GM21390 (cell line): ENCODE data around the gene CCDC142.

Source experiments
- ATAC-seq: cut with Tn5 transposase; IDR thresholded peaks from one replicate; pipeline ENCODE4 v1.9.1; 2021; ENCODE audit not compliant: unreplicated experiment

The CCDC142 gene, protein sequence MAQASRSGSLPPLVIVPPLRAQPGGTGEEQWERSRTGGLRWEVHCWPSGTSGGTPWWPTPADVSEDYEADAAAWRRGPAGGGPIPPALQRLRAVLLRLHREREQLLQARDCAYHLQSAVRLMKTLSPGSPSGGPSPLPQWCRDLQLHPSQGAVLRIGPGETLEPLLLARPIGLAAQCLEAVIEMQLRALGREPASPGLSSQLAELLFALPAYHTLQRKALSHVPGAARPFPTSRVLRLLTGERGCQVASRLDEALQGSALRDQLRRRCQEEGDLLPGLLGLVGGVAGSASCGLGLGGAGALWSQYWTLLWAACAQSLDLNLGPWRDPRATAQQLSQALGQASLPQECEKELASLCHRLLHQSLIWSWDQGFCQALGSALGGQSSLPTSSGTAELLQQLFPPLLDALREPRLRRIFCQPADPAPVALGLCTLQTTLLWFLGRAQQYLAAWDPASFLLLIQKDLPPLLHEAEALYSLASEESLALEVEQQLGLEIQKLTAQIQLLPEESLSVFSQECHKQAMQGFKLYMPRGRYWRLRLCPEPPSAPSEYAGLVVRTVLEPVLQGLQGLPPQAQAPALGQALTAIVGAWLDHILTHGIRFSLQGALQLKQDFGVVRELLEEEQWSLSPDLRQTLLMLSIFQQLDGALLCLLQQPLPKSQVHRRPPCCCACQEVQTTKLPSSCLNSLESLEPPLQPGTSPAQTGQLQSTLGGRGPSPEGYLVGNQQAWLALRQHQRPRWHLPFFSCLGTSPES

DNA sequence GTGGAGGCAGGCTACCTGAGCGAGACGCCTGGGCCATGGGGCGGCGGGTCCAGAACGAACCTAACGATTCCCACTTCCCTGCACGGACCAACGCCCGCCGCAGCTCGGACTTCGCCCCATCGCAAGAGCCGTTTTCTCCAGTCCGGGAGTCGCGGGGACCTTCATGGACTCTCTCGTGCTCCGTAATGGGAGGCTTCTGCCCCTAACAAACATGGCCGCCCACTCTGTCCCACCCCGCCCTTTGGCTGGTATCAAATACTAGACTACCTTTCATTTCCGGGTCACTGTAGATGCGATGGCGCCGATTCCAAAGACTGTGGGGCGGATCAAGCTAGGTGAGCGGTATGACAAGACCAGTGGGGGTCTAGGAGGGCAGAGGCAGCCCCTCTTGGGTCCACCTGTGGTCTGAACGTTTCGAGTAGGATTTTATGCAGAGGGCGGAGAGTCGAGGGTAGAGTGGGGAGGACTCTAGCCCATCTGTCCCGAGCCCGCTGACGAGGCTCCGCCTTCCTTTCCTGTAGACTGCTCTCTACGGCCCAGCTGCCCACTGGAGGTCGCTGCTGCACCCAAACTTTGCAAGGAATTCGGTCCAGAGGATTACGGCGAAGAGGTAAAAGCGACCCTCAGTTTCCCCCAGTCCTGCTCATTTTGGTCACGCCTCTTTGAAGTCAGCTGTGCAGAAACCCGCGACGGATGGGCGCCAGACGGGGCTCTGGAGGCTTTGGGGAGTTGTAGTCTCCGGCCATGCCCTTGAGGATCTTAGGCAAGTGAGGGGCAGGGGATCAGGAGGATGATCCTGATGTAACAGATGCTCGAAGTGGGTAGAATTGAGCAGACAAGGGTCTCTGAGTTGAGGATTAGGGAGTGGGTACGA, at the start of gene CCDC142, which contains the start of gene TTC31:
CCDC142 (minus strand) TSS at position 198 of the 874 bp plus-strand sequence; CDS start at position 37, 161 bp downstream.
TTC31 (plus strand) TSS at position 281 of the 874 bp plus-strand sequence; CDS start at position 296, 15 bp downstream.
- ATAC-seq: peak; percentile 88

DNA sequence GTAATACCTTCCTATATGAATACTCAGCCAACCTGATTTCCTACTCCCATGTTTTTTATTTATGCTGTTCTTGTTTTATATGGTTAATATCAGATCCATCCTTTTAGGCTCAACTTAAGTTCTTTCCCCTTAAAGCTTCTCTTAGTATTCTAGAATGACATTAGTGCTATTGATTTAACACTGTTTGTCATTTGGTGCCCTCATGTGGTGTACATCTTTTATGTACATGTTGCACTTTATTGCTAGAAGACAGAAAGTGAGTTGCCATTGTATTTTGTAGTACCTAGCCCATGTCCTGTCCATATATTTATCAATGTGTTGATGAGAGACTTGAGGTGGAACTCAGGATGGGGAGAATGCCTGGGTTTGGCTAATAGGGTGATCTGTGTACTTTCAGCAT, 49.4 kb upstream of the CCDC142 start:
- no peak for ATAC-seq

DNA sequence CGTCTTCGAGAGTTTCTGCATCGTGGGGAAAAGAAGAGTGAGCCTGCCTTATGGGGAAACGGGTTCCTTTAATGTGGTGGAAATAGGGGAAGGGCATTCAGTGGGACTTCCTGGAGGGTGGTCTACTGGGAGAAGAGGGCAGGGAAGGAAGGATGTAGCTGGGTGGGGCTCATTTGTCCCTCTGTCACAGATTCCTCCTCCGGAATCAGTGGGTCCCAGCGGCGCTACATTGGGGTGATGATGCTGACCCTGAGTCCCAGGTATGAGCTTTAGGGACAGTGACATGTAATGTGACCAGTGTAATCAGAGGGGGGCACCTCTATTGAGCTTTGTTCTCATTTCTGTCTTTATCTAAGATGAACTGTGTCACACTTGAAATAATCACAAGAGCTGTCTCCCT, 48.9 kb upstream of the CCDC142 start:
- ATAC-seq: no peak

DNA sequence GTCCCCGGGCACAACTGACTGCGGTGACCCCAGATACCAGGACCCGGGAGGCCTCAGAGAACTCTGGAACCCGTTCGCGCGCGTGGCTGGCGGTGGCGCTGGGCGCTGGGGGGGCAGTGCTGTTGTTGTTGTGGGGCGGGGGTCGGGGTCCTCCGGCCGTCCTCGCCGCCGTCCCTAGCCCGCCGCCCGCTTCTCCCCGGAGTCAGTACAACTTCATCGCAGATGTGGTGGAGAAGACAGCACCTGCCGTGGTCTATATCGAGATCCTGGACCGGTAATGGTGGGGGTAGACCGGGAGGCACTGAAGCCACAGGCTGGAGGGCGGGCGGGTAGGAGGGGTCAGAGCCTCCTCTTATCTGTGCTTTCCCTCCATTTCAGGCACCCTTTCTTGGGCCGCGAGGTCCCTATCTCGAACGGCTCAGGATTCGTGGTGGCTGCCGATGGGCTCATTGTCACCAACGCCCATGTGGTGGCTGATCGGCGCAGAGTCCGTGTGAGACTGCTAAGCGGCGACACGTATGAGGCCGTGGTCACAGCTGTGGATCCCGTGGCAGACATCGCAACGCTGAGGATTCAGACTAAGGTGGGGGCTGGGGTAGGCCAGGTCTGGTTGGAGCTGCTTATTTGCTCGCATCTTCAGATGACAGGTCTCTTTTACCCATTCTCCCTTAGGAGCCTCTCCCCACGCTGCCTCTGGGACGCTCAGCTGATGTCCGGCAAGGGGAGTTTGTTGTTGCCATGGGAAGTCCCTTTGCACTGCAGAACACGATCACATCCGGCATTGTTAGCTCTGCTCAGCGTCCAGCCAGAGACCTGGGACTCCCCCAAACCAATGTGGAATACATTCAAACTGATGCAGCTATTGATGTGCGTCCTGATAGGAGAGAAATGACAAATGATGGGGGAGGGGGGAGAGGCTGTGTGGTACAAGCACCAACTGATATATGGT, 47.7 kb upstream of the CCDC142 start:
- no peak for ATAC-seq

DNA sequence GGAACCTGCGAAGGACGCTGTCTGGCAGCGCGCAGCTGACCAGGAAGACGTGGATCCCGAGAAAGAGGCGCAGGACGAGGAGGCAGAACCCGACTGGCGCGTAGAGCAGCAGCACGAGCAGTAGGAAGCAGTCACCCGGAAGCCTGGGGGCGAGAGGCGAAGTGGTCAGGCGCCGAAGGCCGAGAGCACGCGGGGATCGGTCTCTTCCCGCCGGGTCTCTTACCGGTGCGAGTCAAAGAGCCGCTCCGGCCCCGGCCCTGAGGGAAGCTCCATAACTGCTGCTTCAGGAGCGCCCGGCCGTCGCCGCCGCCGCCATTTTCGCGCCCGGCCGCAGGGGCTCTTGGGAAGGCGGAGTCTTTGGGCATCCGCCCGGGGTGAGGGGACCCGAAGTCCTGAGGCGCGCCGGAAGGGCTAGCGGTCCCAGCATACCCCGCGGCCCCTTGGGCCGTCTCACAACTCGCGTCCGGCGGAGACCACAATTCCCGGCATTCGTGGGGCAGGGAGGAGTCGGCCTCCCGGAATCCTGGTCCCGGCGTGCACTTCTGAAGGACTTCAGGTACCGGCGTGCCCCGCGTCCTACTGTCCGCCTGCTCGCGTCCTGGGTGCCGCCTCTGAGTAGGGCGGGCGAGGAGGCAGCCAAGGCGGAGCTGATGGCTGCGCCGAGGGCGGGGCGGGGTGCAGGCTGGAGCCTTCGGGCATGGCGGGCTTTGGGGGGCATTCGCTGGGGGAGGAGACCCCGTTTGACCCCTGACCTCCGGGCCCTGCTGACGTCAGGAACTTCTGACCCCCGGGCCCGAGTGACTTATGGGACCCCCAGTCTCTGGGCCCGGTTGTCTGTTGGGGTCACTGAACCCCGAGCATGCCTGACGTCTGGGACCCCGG, 46.8 kb upstream of the CCDC142 start, which contains the start of the genes AUP1 and HTRA2:
AUP1 (minus strand) TSS at position 350 of the 882 bp plus-strand sequence; CDS start at position 273, 77 bp downstream.
HTRA2 (plus strand) TSS at position 577 of the 882 bp plus-strand sequence; CDS start at position 651, 74 bp downstream.
- ATAC-seq: peak; percentile 81

DNA sequence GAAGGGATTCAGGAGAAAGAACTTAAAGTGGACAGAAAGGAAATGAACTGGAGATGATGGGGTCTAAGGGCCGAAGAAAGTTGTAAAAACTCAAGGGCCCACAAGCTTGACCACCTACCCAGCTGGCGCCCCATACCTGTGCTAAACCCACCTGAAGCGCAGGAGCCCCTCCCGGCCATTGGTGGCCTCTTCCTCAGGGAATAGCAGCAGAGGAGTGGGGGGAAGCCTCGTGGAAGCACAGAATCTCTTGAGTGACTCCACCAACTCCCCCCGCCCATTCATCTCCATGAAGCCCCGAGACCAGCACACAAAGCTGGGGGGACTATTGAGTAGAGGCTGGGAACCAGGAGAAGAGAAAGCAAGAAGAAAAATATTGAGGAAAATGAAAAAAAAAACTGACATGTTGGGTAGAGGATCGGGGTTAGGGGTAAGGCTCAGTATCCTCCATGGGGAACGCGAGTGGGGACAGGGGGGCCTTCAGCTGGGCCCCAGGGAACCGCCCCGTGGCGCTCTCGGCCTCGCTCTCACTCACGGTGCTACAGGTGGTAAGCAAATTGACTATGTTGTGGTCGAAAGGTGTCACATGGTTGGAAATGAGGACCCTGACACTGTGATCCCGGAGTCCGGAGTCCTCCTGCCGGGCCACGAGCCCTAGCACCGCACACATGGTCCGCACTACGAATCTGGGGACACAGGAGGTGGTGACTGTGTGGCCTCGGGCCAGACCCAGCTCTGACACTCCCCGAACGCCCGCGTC, 46.0 kb upstream of the CCDC142 start:
- peak; percentile 7 for ATAC-seq

DNA sequence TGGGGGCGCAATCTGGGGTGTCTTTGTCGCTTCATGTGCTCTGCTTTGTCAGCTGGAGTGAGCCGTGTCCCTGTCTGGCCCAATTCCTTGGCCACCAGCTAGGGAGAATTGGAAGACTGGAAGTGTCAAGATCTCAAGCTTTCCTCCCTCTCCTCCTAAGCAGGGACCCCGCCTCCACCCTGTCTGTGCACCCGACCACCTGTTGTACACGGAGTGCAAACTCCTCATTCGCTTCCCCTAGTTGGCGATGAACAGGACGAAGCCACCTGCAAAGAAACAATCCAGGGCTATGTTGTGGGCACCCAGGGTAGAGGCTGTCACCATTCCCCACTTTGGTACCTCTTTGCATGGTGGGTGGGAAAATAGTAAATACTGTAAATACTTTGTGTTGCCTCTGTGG, 44.9 kb upstream of the CCDC142 start:
- ATAC-seq: no peak

DNA sequence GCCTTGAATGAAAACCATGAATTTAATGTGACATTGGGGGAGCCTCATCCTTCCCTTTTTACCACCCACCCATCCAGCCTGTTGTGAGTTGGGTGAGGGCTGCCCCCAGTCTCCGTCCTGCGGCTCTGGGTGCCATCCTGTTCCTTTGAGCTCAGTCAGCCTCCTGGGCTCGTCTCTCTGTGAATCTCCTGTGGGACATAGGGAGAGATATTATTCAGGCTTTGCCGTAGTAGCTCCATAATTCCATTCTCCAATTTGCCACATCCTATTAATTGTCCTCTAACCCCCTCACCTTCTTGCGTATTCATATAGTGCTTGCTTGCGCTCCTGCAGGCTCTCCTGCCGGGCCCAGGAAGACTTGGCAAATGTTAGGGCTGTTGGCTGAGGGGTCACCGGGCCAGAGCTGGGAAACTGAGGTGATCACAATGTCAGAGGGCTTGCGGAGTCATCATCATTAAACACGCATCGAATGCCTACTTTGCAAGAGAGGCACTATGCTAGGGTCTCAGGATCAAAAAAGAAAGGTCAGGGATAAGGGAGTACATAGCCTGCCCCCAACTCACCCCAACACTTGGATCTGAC, 43.9 kb upstream of the CCDC142 start:
- no peak for ATAC-seq

DNA sequence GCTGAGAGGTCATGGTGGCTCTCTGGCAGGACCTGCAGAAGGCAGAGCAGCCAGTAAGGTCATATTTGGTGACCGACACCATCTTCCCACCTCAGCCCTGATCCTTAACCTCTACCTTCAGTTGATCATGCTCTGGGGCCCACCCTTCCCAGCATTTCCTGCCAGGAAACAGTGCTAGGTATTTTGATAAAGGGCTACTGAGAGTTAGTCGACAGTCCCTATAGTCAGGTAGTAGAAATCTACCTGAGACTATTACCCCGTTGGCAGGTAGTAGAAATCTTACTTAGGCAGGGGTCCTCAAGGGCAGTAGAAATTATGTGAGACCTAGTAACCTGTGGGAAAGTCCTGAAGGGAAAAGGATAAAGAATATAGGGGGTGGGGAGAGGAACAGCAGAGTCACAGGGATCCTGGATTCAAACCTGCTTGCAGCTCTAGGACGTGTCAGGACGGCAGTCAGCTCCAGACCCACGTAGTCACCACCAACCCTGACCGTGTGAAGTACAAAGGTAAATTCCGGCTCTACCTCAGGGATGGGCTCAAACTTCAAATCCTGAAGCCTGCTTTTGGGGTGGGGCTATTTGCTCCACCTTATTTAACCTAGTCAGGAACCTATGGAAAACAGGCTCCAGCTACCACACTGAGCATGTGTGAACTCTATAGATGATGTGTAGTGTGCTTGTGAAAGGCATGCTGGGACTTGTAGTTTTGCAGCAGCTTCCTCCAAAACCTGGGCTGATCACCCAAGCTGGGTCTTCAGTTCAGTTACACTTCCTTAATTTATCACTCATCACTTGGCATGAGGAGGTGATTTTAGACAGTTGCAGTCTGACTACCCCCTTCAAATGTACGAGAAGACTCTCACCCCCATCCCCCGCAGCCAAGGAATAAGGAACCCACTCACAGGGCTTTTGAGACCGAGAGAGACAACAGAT, 43.2 kb upstream of the CCDC142 start, which contains the start of gene DQX1:
DQX1 (minus strand) TSS at position 515 of the 932 bp plus-strand sequence; CDS start at position 13, 502 bp downstream.
- ATAC-seq: no peak

DNA sequence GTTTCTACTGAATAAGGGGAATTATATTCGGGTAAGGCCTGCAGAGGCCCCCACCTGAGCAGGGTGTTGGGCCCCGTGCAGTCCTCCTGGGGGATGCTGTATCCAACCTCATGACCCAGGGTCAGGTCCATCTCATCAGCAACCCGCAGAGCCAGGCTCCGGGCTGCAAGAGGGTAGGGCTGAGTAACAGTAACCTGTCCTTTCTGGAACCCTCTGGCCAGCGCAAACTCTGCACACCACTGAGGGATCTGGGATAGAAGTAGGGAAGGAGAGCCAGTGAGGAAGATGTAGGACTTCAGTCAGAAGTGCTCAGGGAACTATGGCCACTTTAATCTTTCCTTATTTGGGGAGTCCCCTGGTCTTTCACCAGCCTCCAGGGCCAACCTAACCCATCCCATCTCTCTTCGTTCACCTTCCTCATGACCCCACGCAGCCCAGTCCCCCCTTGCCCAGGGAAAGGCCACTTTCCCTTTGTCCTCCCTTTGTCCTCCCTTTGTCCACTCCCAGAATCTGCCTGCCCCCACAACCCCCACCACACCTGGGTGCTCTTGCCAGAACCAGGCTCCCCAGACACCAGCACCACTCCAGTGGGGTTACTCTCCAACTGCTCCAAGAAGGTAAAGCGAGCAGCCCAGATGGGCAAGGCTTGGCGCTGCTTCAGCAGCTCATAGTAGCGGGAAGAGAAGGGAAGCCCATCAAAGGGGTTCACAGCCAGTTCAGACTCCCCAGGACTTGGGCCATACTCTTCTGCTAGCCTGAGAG, 42.3 kb upstream of the CCDC142 start:
- no peak for ATAC-seq

DNA sequence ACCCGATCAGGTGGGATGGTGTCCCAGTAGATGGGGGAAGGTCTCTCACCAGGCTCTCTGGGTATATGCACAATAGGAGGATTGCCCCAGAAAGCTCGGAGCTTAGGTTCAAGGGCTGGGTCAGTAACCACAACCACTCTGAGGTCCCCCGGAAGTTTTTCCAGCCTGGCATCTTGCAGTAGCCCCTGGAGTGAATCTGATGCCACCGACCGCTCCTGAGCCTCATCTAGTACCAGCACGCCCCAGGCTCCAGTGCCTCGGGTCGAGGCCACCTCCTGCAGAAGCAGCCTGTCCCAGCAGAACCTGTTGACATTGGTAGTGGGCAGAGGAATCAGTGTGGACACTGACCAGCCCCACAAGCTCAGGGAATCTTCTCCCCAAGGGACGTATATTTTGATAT, 41.2 kb upstream of the CCDC142 start:
- no peak for ATAC-seq

DNA sequence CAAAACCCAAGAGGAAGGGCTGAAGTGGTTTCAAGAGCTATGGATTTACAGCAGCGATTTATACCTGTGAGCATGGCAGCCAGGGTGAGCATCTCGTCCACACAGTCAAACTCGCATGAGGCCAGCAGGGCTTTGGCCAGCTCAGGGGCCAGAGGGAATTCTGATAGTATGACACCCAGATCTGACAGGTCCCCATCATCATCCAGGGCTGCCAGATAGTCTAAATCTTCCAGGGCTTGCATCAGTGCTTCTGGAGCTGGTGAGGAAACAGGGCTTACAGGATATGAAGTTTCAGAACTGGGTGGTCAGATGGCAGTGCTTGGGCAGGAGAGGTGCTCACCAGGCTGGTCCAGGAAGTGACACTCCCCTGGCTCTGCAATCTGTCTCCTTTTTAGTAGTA, 39.7 kb upstream of the CCDC142 start:
- no peak for ATAC-seq

DNA sequence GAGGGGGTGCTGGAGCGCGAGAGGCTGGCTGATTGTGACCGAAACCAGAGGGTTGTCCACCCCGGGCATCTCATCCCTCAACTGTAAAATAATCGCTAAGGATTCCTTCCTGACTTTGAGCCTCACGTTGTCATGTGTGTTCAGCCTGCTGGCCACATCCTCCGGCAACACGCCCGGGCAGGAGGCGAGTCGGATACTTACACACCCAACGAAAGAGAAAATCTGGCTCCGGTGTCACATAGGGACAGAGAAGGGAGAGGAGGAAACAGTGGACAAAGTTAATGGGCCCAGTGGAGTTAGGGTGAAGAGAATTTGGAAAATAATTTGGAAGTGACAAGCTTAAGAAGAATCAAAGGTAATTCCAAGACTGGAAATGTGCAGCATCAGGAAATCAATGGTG, 33.9 kb upstream of the CCDC142 start:
- no peak for ATAC-seq

DNA sequence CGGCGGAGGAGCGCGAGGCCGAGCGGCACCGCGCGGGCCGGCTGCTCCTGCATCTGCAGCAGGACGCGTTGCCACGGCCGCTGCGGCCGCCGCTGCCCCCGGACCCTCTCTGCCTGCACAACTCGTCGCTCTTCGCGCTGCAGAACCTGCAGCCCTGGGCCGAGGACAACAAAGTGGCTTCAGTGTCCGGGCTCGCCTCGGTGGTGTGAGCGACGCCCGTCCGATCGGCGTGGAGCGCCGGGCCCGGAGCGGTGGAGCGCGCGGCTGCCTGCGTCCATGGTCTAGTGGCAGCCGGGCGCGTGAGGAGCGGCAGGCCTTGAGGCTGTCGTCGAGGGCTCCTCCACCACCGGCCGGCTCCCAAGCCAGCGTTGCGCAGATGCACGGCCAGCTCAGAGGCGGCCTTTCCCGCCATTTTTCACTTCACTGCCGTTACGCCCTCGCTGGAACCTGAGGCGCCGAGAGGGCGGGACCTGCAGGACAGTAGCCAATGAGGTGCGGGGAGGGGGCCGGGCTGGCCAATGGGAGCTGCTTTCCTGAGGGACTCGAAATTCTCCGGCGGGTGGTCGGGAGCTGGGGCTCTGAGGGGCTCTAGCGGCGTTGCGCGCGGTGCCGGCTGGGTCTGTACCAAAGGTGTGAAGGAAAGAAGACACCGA, 33.3 kb upstream of the CCDC142 start:
- ATAC-seq: peak; percentile 66

DNA sequence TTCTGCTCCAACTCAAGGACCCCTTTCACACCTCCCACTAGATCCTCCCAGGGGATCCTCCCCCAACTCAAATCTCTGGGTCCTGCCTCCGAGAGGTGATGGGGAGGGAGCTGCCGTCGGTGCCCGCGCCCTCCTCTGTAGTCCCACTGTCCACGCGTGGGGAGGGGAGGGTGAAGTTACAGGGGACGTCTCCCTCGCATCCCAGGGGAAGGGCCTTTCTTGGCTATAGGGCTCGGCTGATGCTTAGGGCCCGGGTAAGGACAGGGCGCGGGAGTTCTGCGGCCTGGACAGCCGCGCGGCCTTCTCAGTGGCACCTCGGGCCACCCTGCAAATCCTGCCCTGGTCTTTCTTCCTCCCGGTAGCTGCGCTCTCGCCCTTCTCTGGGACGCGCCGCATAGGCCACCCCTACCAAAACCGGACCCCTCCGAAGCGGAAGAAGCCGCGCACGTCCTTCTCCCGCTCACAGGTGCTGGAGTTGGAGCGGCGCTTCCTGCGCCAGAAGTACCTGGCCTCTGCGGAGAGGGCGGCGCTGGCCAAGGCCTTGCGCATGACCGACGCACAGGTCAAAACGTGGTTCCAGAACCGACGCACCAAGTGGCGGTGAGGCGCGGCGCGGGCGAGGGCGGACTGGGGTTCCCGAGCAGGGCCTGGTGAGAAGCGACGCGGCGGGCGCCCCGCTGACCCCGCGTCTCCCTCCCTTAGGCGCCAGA, 32.6 kb upstream of the CCDC142 start:
- ATAC-seq: no peak
